Breast epithelium (tissue), 4 donors: ENCODE measurements around the gene OXCT1. TPM values are rescaled to one million over a fixed set of nuclear protein-coding genes. Genes with fewer than 3 reads are reported as not detected.

ENCODE experiments used
- DNase-seq, 2 donors: peaks; one replicate each; pipeline ENCODE4 v3.0.0-alpha.2; 2019; ENCODE audit warnings: low spot score in 2 of 2
- H3K27ac ChIP-seq, 2 donors: fragments of 200-600 bp; sonication (generic) in 1 of 2; one replicate each; pipeline ENCODE4 v1.5.1; 2016 to 2019; ENCODE audit warnings: mild to moderate bottlenecking in 1 of 2
- H3K27me3 ChIP-seq, 2 donors: fragments of 200-600 bp; sonication (generic) in 1 of 2; one replicate each; pipeline versions ENCODE4 v1.5.1 to v1.6.0; 2017 to 2019; ENCODE audit warnings: control low read depth in 1 of 2, mild to moderate bottlenecking in 1 of 2
- H3K36me3 ChIP-seq: fragments of 200-600 bp; one replicate; pipeline ENCODE4 v1.5.1; 2019
- H3K4me1 ChIP-seq, 2 donors: fragments of 200-600 bp; sonication (generic); one replicate each; pipeline ENCODE4 v1.5.1; 2016 to 2019; ENCODE audit warnings: control low read depth in 1 of 2
- H3K4me3 ChIP-seq, 3 donors: fragments of 200-600 bp; sonication (generic); 1 replicate in 2 of 3; 2 replicates in 1 of 3; pipeline ENCODE4 v1.5.1; 2016 to 2019; ENCODE audit warnings: mild to moderate bottlenecking in 3 of 3, moderate library complexity in 2 of 3
- H3K9me3 ChIP-seq, 2 donors: fragments of 200-600 bp; sonication (generic) in 1 of 2; one replicate each; pipeline ENCODE4 v1.5.1; 2016 to 2019; ENCODE audit warnings: control low read depth in 1 of 2
- POLR2A ChIP-seq: fragments of 450-650 bp; IDR thresholded peaks from one replicate; pipeline ENCODE4 v1.6.1; 2016; ENCODE audit warnings: antibody characterized with exemption, mild to moderate bottlenecking, moderate library complexity
- POLR2AphosphoS5 ChIP-seq, 3 donors: sonication (generic); formaldehyde crosslinking; IDR thresholded peaks; one replicate each; pipeline ENCODE4 v1.6.1; 2017; ENCODE audit warnings: antibody characterized with exemption in 3 of 3
- intact Hi-C: fragments of 100-400 bp; cut with DNase I; formaldehyde crosslinking; loops from one replicate; pipeline ENCODE4 v1.15.1; 2023; ENCODE audit warnings: low total_unique reads
- total RNA-seq, 3 donors: library from RNA; depleted of rRNA; stranded (reverse); fragments of >200 nt; gene quantifications; one replicate each; pipeline ENCODE4 v1.1.0, GENCODE V29; 2016
- TF ChIP-seq, protein P1 (sequence below), 3 donors: fragments of 450-650 bp; IDR thresholded peaks; one replicate each; pipeline ENCODE4 v1.5.1; 2016 to 2017; ENCODE audit warnings: antibody characterized with exemption in 3 of 3, mild to moderate bottlenecking in 3 of 3, moderate library complexity in 3 of 3

Gene OXCT1
- total RNA-seq, 3 donors from 2014 or later, result 19.3 to 49.4 (median 21.8) TPM

DNA sequence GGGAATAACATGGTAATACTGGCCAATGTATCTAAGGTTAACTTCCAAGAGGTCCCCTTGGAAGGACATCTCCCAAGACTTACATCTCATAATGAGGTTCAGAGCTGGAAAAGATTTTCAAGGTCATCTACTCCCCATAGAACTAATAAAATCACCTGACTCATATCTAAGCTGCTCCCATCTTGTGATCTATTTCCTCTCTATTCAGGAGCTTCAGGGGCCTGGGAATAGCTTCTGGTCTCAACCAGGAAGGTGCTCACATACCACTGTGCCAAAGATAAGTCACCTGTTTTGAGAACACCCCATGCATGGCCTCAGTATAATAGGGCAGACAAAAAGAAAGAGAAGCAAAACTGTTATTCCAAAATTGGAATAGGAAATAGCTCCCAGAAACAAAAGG lies 74.2 kb downstream of the OXCT1 start:
- intact Hi-C loops, result no loop called here
- H3K27me3 ChIP-seq, result no peaks in the 10 kb centered on the region

DNA sequence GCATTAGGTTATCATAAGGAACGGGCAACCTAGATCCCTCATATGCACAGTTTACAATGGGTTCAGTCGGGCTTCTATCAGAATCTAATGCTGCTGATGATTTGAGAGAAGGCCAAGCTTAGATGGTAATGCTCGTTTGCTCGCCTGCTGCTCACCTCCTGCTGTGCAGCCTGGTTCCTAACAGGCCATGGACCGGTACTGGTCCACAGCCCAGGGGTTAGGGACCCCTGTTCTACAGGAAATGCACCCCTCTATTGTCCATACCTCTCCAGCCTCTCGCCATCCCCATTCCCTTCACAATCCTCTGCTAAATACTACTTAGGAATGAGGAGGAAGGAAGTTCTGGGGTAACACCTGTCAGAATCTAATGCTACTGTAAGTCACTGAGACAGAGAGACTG lies 75.1 kb downstream of the OXCT1 start:
- Histone ChIP-seq H3K27me3 (no peaks in the 10 kb centered on the region), H3K9me3 (no peaks in the 10 kb centered on the region), H3K27ac (no peak overlapping the region), H3K4me3 (no peak overlapping the region), H3K4me1 (no peaks in the 10 kb centered on the region), H3K36me3 (no peaks in the 10 kb centered on the region)
- no peak for TF ChIP-seq POLR2A
- TF ChIP-seq, protein P1, sequence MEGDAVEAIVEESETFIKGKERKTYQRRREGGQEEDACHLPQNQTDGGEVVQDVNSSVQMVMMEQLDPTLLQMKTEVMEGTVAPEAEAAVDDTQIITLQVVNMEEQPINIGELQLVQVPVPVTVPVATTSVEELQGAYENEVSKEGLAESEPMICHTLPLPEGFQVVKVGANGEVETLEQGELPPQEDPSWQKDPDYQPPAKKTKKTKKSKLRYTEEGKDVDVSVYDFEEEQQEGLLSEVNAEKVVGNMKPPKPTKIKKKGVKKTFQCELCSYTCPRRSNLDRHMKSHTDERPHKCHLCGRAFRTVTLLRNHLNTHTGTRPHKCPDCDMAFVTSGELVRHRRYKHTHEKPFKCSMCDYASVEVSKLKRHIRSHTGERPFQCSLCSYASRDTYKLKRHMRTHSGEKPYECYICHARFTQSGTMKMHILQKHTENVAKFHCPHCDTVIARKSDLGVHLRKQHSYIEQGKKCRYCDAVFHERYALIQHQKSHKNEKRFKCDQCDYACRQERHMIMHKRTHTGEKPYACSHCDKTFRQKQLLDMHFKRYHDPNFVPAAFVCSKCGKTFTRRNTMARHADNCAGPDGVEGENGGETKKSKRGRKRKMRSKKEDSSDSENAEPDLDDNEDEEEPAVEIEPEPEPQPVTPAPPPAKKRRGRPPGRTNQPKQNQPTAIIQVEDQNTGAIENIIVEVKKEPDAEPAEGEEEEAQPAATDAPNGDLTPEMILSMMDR (IDR thresholded peaks at IDR 0.05), result no peak
- intact Hi-C loops, result no loop called here
- no peak for DNase-seq

More for the DNA sequence above, 74.2 kb downstream of the OXCT1 start:
- Histone ChIP-seq H3K9me3 (no peaks in the 10 kb centered on the region), H3K36me3 (no peaks in the 10 kb centered on the region), H3K4me1 (no peaks in the 10 kb centered on the region), H3K27ac (no peak overlapping the region), H3K4me3 (no peak overlapping the region)
- no peak for DNase-seq
- TF ChIP-seq POLR2A, result no peak
- TF ChIP-seq, protein P1 (IDR thresholded peaks at IDR 0.05), result no peak
- TF ChIP-seq POLR2AphosphoS5 (IDR thresholded peaks at IDR 0.05), result no peak

DNA sequence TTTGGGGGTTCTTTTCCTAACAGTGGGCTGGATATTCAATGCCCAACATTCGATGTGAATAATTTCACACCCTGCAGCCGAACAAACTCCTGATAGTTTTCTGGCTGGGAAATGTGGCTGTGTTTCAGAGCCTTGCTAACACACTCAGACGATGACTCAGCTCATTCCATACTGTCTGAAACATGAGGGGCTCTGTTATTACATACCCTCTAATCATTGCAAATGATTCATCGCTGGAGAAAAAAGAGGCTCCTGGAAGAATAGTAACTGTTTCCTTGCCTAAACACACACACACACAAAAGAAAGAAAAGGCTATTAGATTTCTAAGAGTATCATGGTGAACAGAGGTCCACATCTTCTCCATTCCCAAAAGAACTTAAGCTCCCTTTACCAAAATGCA lies 75.8 kb downstream of the OXCT1 start:
- Histone ChIP-seq H3K27ac (no peak overlapping the region), H3K4me1 (no peaks in the 10 kb centered on the region), H3K4me3 (no peak overlapping the region), H3K27me3 (no peaks in the 10 kb centered on the region), H3K9me3 (no peaks in the 10 kb centered on the region), H3K36me3 (no peaks in the 10 kb centered on the region)
- intact Hi-C loops, result no loop called here
- TF ChIP-seq POLR2A, result no peak
- TF ChIP-seq, protein P1 (IDR thresholded peaks at IDR 0.05), result no peak
- no peak for TF ChIP-seq POLR2AphosphoS5 (IDR thresholded peaks at IDR 0.05)
- no peak for DNase-seq

DNA sequence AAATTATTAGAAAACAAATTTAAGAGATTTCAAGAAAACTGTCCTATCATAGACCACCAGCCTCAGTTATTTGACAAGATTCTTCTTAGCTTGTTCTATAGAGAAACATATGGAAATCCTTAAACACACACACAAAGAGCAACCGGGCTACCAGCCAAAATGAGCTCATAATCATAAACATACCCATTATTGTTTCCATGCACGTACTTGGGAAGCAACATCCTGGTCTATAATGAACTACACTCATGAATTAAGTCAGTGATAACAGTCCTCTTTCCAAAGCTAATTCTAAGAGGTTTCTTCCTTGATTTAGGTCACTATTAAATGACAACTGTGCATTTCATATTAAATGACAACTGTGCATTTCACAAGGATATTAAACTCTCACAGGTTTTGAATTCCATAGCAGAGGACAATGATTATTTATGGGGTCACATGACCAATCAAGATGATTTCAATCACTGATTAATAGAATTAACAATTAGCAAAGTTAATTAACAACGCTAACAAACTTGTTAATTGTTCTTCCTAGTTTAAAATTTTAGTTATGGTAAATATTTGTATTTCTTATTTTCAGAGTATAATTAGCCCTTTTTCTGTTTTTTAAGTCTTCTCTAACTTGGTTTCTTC lies 77.0 kb downstream of the OXCT1 start:
- no peak overlapping the region for H3K27ac ChIP-seq
- no peaks in the 10 kb centered on the region for H3K4me1 ChIP-seq
- H3K4me3 ChIP-seq, result no peak overlapping the region
- H3K36me3 ChIP-seq, result no peaks in the 10 kb centered on the region
- H3K9me3 ChIP-seq, result no peaks in the 10 kb centered on the region
- H3K27me3 ChIP-seq, result no peaks in the 10 kb centered on the region
- TF ChIP-seq POLR2A (no peak), POLR2AphosphoS5 (IDR thresholded peaks at IDR 0.05) (no peak)
- TF ChIP-seq, protein P1 (IDR thresholded peaks at IDR 0.05), result no peak
- no peak for DNase-seq
- intact Hi-C loops, result no loop called here

DNA sequence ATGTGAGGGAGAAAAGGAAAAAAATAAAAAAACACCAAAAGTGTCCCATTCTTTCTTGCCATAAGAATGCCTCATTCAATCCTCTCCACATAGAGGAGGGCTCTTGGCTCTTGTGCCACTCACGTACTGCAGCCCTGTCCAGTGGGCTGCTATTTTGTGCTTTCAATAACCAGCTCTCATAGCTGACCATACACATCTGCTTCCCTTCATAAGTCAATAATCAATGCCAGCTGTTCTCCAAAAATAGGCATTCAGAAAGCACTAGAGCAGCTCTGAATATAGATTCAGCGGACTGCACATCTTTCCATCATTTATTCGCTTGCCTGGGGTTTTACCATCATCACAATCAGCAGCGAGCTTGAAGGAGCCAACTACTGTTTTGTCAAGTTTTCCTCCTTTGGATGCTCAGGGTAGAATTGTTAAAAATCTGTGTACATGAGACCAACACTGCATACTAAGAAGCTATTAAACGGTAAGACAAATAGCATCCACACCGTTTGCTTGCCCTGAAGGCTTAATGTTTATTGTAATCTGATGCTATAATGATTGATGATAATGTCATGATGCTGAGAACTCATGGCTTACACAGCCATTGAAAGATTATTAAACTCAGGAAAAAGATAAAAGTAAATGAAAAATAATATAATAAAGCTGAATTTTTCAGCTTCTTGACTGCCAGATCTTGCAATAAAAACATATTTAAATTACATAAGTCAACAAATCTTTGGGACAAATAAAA lies 80.0 kb downstream of the OXCT1 start:
- intact Hi-C loops, result no loop called here
- DNase-seq, result no peak
- Histone ChIP-seq H3K27ac (no peak overlapping the region), H3K9me3 (no peaks in the 10 kb centered on the region), H3K4me1 (no peaks in the 10 kb centered on the region), H3K27me3 (no peaks in the 10 kb centered on the region), H3K4me3 (no peak overlapping the region), H3K36me3 (no peaks in the 10 kb centered on the region)
- TF ChIP-seq POLR2A, result no peak
- no peak for TF ChIP-seq POLR2AphosphoS5 (IDR thresholded peaks at IDR 0.05)
- TF ChIP-seq, protein P1 (IDR thresholded peaks at IDR 0.05), result no peak
